KOPT-K1 (cell line): Measurements from ENCODE around the gene PDS5B.

Source experiments
- H3K27ac ChIP-seq: fragments of 200-600 bp; sonication (generic); 2 replicates; pipeline ENCODE4 v1.5.1; 2016; ENCODE audit warnings: antibody characterized with exemption, mild to moderate bottlenecking, low read depth, low read length; ENCODE audit not compliant: poor library complexity, severe bottlenecking
- H3K36me3 ChIP-seq: fragments of 200-600 bp; sonication (generic); 2 replicates; pipeline ENCODE4 v1.5.1; 2017; ENCODE audit warnings: antibody characterized with exemption, mild to moderate bottlenecking, low read length, moderate library complexity; ENCODE audit not compliant: insufficient read depth
- H3K9me3 ChIP-seq: fragments of 200-600 bp; sonication (generic); 2 replicates; pipeline ENCODE4 v1.5.1; 2017; ENCODE audit warnings: antibody characterized with exemption, low read length, mild to moderate bottlenecking; ENCODE audit not compliant: insufficient read depth, poor library complexity, severe bottlenecking

PDS5B gene

GRCh38 chr13:32610977-32611376, 24.7 kb downstream of the PDS5B start:
- Histone ChIP-seq H3K27ac (no peak overlapping the region), H3K36me3 (no peaks in the 10 kb centered on the region), H3K9me3 (peaks cover 75% of the 10 kb centered on the region)

GRCh38 chr13:32616883-32617511, 30.7 kb downstream of the PDS5B start:
- peaks cover 99% of the 10 kb centered on the region for H3K9me3 ChIP-seq
- no peak overlapping the region for H3K27ac ChIP-seq
- no peaks in the 10 kb centered on the region for H3K36me3 ChIP-seq

- Histone ChIP-seq H3K27ac (no peak overlapping the region), H3K9me3 (peaks cover 60% of the 10 kb centered on the region), H3K36me3 (no peaks in the 10 kb centered on the region)
Measured at GRCh38 chr13:32622827-32623226, 36.6 kb downstream of the PDS5B start.

GRCh38 chr13:32624441-32624840, 38.2 kb downstream of the PDS5B start:
- peaks cover 44% of the 10 kb centered on the region for H3K9me3 ChIP-seq
- H3K27ac ChIP-seq, result no peak overlapping the region
- H3K36me3 ChIP-seq, result no peaks in the 10 kb centered on the region

- Histone ChIP-seq H3K27ac (no peak overlapping the region), H3K36me3 (no peaks in the 10 kb centered on the region), H3K9me3 (peaks cover 11% of the 10 kb centered on the region)
Measured at GRCh38 chr13:32627793-32628192, 41.5 kb downstream of the PDS5B start.

- Histone ChIP-seq H3K9me3 (no peaks in the 10 kb centered on the region), H3K36me3 (no peaks in the 10 kb centered on the region), H3K27ac (no peak overlapping the region)
Measured at GRCh38 chr13:32629313-32629712, 43.1 kb downstream of the PDS5B start.

- Histone ChIP-seq H3K36me3 (no peaks in the 10 kb centered on the region), H3K27ac (no peak overlapping the region), H3K9me3 (no peaks in the 10 kb centered on the region)
Measured at GRCh38 chr13:32629866-32630265, 43.6 kb downstream of the PDS5B start.

GRCh38 chr13:32632343-32632909, 46.2 kb downstream of the PDS5B start:
- H3K36me3 ChIP-seq, result no peaks in the 10 kb centered on the region
- H3K27ac ChIP-seq, result no peak overlapping the region
- H3K9me3 ChIP-seq, result no peaks in the 10 kb centered on the region

- Histone ChIP-seq H3K36me3 (no peaks in the 10 kb centered on the region), H3K27ac (no peak overlapping the region), H3K9me3 (no peaks in the 10 kb centered on the region)
Measured at GRCh38 chr13:32636711-32637110, 50.5 kb downstream of the PDS5B start.

GRCh38 chr13:32638739-32639138, 52.5 kb downstream of the PDS5B start:
- Histone ChIP-seq H3K36me3 (no peaks in the 10 kb centered on the region), H3K9me3 (no peaks in the 10 kb centered on the region), H3K27ac (no peak overlapping the region)

- Histone ChIP-seq H3K27ac (no peak overlapping the region), H3K36me3 (no peaks in the 10 kb centered on the region), H3K9me3 (no peaks in the 10 kb centered on the region)
Measured at GRCh38 chr13:32639502-32640105, 53.4 kb downstream of the PDS5B start.

GRCh38 chr13:32642316-32642715, 56.1 kb downstream of the PDS5B start:
- Histone ChIP-seq H3K9me3 (no peaks in the 10 kb centered on the region), H3K36me3 (no peaks in the 10 kb centered on the region), H3K27ac (no peak overlapping the region)

GRCh38 chr13:32642858-32643257, 56.6 kb downstream of the PDS5B start:
- Histone ChIP-seq H3K9me3 (no peaks in the 10 kb centered on the region), H3K27ac (no peak overlapping the region)

GRCh38 chr13:32645854-32646253, 59.6 kb downstream of the PDS5B start:
- H3K9me3 ChIP-seq, result no peaks in the 10 kb centered on the region
- no peaks in the 10 kb centered on the region for H3K36me3 ChIP-seq
- H3K27ac ChIP-seq, result no peak overlapping the region

More at GRCh38 chr13:32642858-32643257, 56.6 kb downstream of the PDS5B start:
- H3K36me3 ChIP-seq, result no peaks in the 10 kb centered on the region

- H3K9me3 ChIP-seq, result no peaks in the 10 kb centered on the region
- H3K36me3 ChIP-seq, result peaks cover 14% of the 10 kb centered on the region
- no peak overlapping the region for H3K27ac ChIP-seq
Measured at GRCh38 chr13:32647926-32648325, 61.7 kb downstream of the PDS5B start.
